KMS-11 (cell line): Measurements from ENCODE around the gene MTHFD1.
"Not testable (repeated sequence)": the region's sequence is repeated elsewhere in the genome, so short reads cannot be mapped to it uniquely, and the experiment has no call there.

Experiments used
- H2AFZ ChIP-seq: fragments of 200-600 bp; sonication (generic); 2 replicates; pipeline ENCODE4 v1.6.1; 2016; ENCODE audit warnings: antibody characterized with exemption, mixed run types, low read depth
- H3K27ac ChIP-seq: fragments of 200-600 bp; sonication (generic); 2 replicates; pipeline ENCODE4 v1.6.1; 2016; ENCODE audit warnings: mild to moderate bottlenecking, mixed run types
- H3K27me3 ChIP-seq: fragments of 200-600 bp; sonication (generic); 2 replicates; pipeline ENCODE4 v1.6.1; 2017; ENCODE audit warnings: mild to moderate bottlenecking, low read depth, mixed run types, moderate library complexity; ENCODE audit not compliant: insufficient read depth
- H3K36me3 ChIP-seq: fragments of 200-600 bp; sonication (generic); 2 replicates; pipeline ENCODE4 v1.6.1; 2017; ENCODE audit warnings: mild to moderate bottlenecking, mixed run types; ENCODE audit not compliant: insufficient read depth
- H3K4me1 ChIP-seq: fragments of 200-600 bp; sonication (generic); 2 replicates; pipeline ENCODE4 v1.6.1; 2016; ENCODE audit warnings: mild to moderate bottlenecking, low read depth, mixed run types; ENCODE audit not compliant: poor library complexity, severe bottlenecking
- H3K4me2 ChIP-seq: fragments of 200-600 bp; sonication (generic); 2 replicates; pipeline ENCODE4 v1.7.0; 2016; ENCODE audit warnings: mild to moderate bottlenecking, mixed run types
- H3K4me3 ChIP-seq: fragments of 200-600 bp; sonication (generic); IDR thresholded peaks from 2 replicates; pipeline ENCODE4 v1.6.1; 2017; ENCODE audit warnings: low read depth, low read length, mixed read lengths; ENCODE audit not compliant: insufficient read depth
- H3K79me2 ChIP-seq: fragments of 200-600 bp; sonication (generic); 2 replicates; pipeline ENCODE4 v1.6.1; 2016; ENCODE audit warnings: low read depth, mixed run types; ENCODE audit not compliant: insufficient read depth
- H3K9ac ChIP-seq: fragments of 200-600 bp; sonication (generic); 2 replicates; pipeline ENCODE4 v1.6.1; 2016; ENCODE audit warnings: mild to moderate bottlenecking, mixed run types
- H4K20me1 ChIP-seq: fragments of 200-600 bp; sonication (generic); 2 replicates; pipeline ENCODE4 v1.6.1; 2016; ENCODE audit warnings: mild to moderate bottlenecking, mixed run types; ENCODE audit not compliant: insufficient read depth
- TF ChIP-seq, protein P1 (sequence below): fragments of 200-600 bp; sonication (generic); conservative IDR thresholded peaks from 2 replicates; pipeline ENCODE4 v1.6.1; 2017; ENCODE audit warnings: low read depth, mild to moderate bottlenecking, antibody characterized with exemption, low read length, moderate library complexity, mixed read lengths

MTHFD1 gene

DNA sequence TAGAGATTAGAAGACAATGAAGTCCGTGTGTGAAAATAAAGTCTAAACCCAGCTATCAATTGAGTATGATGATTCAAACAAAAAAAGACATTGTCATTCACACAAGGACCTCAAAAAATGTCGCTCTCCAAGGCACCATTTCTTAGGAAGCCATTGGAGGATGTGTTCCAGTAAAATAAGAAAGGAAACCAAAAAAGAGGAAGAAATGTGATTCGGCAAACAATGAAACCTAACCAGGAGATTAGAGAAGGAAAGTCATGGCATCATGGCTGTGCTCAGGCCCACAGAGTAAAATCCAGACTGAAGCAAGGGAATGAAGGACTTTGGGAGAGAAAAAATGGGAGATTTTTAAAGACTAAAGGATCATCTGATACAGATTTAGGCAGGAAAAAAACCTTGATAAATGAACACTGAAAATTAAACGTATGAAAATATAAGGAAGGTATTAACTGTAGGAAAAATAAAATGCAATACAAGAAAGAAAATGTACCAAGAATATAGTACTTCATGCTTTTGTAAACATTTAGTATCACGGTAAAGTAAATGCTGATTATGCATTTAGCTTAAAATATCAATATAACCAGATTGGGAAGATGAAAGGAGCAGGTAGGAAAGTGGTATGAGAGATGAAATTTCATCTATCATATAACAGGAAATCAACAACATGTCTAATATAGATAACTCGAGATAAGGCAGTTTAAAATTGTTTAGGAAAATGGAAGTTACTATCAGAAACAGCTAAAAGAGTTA is 38.2 kb upstream of the MTHFD1 start:
- TF ChIP-seq, protein P1, sequence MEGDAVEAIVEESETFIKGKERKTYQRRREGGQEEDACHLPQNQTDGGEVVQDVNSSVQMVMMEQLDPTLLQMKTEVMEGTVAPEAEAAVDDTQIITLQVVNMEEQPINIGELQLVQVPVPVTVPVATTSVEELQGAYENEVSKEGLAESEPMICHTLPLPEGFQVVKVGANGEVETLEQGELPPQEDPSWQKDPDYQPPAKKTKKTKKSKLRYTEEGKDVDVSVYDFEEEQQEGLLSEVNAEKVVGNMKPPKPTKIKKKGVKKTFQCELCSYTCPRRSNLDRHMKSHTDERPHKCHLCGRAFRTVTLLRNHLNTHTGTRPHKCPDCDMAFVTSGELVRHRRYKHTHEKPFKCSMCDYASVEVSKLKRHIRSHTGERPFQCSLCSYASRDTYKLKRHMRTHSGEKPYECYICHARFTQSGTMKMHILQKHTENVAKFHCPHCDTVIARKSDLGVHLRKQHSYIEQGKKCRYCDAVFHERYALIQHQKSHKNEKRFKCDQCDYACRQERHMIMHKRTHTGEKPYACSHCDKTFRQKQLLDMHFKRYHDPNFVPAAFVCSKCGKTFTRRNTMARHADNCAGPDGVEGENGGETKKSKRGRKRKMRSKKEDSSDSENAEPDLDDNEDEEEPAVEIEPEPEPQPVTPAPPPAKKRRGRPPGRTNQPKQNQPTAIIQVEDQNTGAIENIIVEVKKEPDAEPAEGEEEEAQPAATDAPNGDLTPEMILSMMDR = no peak
- Histone ChIP-seq H3K9ac (no peak overlapping the region), H2AFZ (no peak overlapping the region), H4K20me1 (no peaks in the 10 kb centered on the region), H3K79me2 (no peaks in the 10 kb centered on the region), H3K4me1 (no peaks in the 10 kb centered on the region), H3K4me3 (no peak overlapping the region), H3K4me2 (no peak overlapping the region), H3K27me3 (no peaks in the 10 kb centered on the region), H3K36me3 (no peaks in the 10 kb centered on the region), H3K27ac (no peak overlapping the region)

DNA sequence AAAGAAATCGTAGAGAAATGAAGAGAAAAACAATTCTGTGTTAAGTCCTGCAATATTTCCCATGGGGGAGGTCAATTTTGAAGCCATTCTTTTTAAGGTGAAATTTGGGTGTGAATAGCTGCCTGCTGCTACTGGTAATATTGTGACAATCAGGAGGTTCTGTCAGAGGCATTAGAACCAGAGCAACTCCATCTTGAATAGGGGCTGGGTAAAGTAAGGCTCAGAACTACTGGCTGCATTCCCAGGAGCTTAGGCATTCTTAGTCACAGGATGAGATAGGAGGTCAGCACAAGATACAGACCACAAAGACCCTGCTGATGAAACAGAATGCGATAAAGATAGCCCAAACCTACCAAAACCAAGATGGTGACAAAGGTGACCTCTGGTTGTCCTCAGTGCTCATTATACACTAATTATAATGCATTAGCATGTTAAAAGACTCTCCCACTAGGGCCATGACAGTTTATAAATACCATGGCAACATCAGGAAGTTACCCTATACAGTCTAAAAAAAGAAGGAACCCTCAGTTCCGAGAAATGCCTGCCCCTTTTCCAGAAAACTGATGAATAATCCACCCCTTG is 24.8 kb upstream of the MTHFD1 start:
- Histone ChIP-seq H3K4me1 (no peaks in the 10 kb centered on the region), H3K27ac (no peak overlapping the region), H3K79me2 (no peaks in the 10 kb centered on the region), H3K4me2 (no peak overlapping the region), H4K20me1 (no peaks in the 10 kb centered on the region), H3K9ac (no peak overlapping the region), H3K27me3 (no peaks in the 10 kb centered on the region), H3K4me3 (no peak overlapping the region), H2AFZ (no peak overlapping the region), H3K36me3 (no peaks in the 10 kb centered on the region)
- TF ChIP-seq, protein P1 = no peak

DNA sequence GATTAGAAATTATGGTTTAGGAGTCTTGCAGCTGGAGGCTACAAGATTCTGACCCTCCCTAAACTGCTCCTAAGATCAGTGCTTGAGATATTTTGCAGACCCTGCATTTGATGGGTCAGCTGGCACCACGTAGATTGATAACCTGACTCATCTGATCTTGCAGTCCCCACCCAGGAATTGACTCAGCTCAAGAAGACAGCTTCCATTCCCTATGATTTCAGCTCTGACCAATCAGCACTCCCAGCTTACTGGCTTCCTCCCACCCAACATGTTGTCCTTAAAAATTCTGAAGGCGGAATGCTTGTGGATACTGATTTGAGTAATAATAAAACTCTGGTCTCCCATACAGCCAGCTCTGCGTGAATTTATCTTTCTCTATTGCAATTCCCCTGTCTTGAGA is 23.2 kb upstream of the MTHFD1 start:
- Histone ChIP-seq H3K4me2 (no peak overlapping the region), H3K79me2 (no peaks in the 10 kb centered on the region), H3K4me3 (no peak overlapping the region), H3K4me1 (no peaks in the 10 kb centered on the region), H2AFZ (no peak overlapping the region), H3K27ac (no peak overlapping the region), H3K36me3 (no peaks in the 10 kb centered on the region), H3K9ac (no peak overlapping the region), H4K20me1 (no peaks in the 10 kb centered on the region), H3K27me3 (no peaks in the 10 kb centered on the region)
- TF ChIP-seq, protein P1 = no peak

DNA sequence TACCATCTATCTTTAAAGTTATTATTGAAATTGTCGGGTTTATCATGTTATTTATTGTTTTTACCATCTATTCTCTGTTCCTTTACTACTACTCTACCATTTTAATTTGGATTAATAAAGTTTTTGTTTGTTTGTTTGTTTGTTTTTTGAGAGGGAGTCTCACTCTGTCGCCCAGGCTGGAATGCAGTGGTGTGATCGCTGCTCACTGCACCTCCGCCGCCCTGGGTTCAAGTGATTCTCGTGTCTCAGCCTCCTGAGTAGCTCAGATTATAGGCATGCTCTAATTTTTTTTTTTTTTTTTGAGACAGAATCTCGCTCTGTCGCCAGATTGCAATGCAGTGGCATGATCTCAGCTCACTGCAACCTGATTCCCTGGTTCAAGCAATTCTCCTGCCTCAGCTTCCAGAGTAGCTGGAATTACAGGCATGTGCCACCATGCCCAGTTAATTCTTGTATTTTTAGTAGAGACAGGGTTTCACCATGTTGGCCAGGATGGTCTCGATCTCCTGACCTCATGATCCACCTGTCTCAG is 22.7 kb upstream of the MTHFD1 start:
- not testable (repeated sequence) for H3K9ac ChIP-seq, H2AFZ ChIP-seq, H3K4me3 ChIP-seq, H3K79me2 ChIP-seq, H3K4me2 ChIP-seq, H3K27ac ChIP-seq, H3K4me1 ChIP-seq, H3K36me3 ChIP-seq, H3K27me3 ChIP-seq, H4K20me1 ChIP-seq

DNA sequence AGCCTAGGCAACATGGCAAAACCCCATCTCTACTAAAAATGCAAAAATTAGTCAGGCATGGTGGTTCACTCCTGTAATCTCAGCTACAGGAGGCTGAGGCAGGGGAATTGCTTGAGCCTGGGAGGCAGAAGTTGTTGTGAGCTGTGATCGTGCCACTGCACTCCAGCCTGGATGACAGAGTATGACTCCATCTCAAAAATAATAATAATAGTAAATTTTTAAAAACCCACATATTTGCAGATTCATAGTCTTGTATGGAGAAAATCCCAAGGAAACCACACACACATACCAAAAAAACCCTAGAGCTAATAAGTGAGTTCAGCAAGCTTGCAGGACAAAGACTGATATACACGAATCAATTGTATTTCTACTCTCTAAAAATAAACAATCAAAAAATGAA is 19.0 kb upstream of the MTHFD1 start:
- no peaks in the 10 kb centered on the region for H3K4me1 ChIP-seq
- no peak overlapping the region for H3K4me2 ChIP-seq
- no peaks in the 10 kb centered on the region for H3K36me3 ChIP-seq
- no peak overlapping the region for H3K9ac ChIP-seq
- TF ChIP-seq, protein P1 = no peak
- no peaks in the 10 kb centered on the region for H4K20me1 ChIP-seq
- H3K27ac ChIP-seq = no peak overlapping the region
- H3K27me3 ChIP-seq = no peaks in the 10 kb centered on the region
- no peaks in the 10 kb centered on the region for H3K79me2 ChIP-seq
- H2AFZ ChIP-seq = no peak overlapping the region
- H3K4me3 ChIP-seq = no peak overlapping the region
